Testis (tissue), 2 donors: ENCODE results near the gene PTGES2.

Experiments
- CTCF ChIP-seq, 3 experiments: fragments of 450-650 bp in 2 of 3; fragments of 200-600 bp in 1 of 3; sonication (generic) in 1 of 3; IDR thresholded peaks; one replicate each; pipeline ENCODE4 v1.5.1; 2016 to 2019; ENCODE audit warnings: antibody characterized with exemption in 3 of 3, mild to moderate bottlenecking in 2 of 3, moderate library complexity in 1 of 3
- POLR2A ChIP-seq: fragments of 450-650 bp; IDR thresholded peaks from one replicate; pipeline ENCODE4 v1.6.1; 2017; ENCODE audit warnings: antibody characterized with exemption, mild to moderate bottlenecking, moderate library complexity

- TF ChIP-seq CTCF (IDR thresholded peaks at IDR 0.05) (no peak), POLR2A (no peak)
These were observed 23.3 kb downstream of the PTGES2 start for GRCh38 chr9:128104171-128104618.
